ENCODE results near the gene FBLIM1. TPM values are rescaled to one million over a fixed set of nuclear protein-coding genes. Genes with fewer than 3 reads are reported as not detected.

FBLIM1 gene
- total RNA-seq, 1 experiment from 2014 or later, result 64.7 TPM

- no CpG with 5 or more reads among the region's 10 CpGs for WGBS (ENCODE audit: extremely low coverage, insufficient read length, low lambda C conversion rate)
- no peaks in the 10 kb centered on the region for H3K27me3 Mint-ChIP-seq (ENCODE audit: low read depth)
- H3K4me2 ChIP-seq (ENCODE audit: insufficient read depth, insufficient read length, low read length), result no peak overlapping the region
- H3K23ac ChIP-seq (ENCODE audit: insufficient read length, low read depth, low read length), result no peak overlapping the region
- no peak overlapping the region for H4K5ac ChIP-seq (ENCODE audit: insufficient read length, low read depth, low read length)
- H3K4ac ChIP-seq (ENCODE audit: low read depth, low read length), result no peak overlapping the region
- no peak overlapping the region for H3K56ac ChIP-seq (ENCODE audit: insufficient read length, low read depth, low read length)
- H3K4me3 Mint-ChIP-seq, result no peak overlapping the region
- H2AK5ac ChIP-seq (ENCODE audit: insufficient read length, low read length), result no peak overlapping the region
- no peaks in the 10 kb centered on the region for H3K79me1 ChIP-seq (ENCODE audit: insufficient read depth, low read depth, low read length, poor library complexity, severe bottlenecking)
- H2BK120ac ChIP-seq (ENCODE audit: low read depth, low read length, poor library complexity, severe bottlenecking), result no peak overlapping the region
- peaks cover 19% of the 10 kb centered on the region; the same call in 1 of the 2 replicates for H3K79me2 ChIP-seq (ENCODE audit: insufficient read depth, low read length)
- no peak overlapping the region for H2BK5ac ChIP-seq (ENCODE audit: insufficient read length, low read length)
- H4K8ac ChIP-seq (replicated peaks; ENCODE audit: insufficient read length, low read depth, low read length), result no peak overlapping the region
- peaks cover 36 to 52% (median 39%) of the 10 kb centered on the region in 3 experiments; a peak in 6 of 7 replicates for H3K36me3 Mint-ChIP-seq (ENCODE audit: insufficient read depth in 1 of 3, low read depth in 3 of 3)
- no peaks in the 10 kb centered on the region for H3K9me3 ChIP-seq (ENCODE audit: control insufficient read depth, low read depth, low read length)
- H3K27ac ChIP-seq (ENCODE audit: insufficient read length, low read depth, low read length), result no peak overlapping the region
- DNase-seq, result no peak
- peaks cover 4% of the 10 kb centered on the region; the same call in 1 of the 2 replicates for H3K4me1 ChIP-seq (ENCODE audit: insufficient read depth, low read length)
- H4K20me1 ChIP-seq (ENCODE audit: control insufficient read depth, insufficient read depth, insufficient read length), result no peaks in the 10 kb centered on the region
- no peak overlapping the region for H3K9ac ChIP-seq (ENCODE audit: extremely low read depth, insufficient read length, low read length)
- no peak overlapping the region for H2BK12ac ChIP-seq (ENCODE audit: insufficient read length, low read depth, low read length)
- no peak overlapping the region for H3K14ac ChIP-seq (ENCODE audit: insufficient read depth, low read length)
- peaks cover 24 to 30% of the 10 kb centered on the region in 2 experiments for H3K4me1 Mint-ChIP-seq
- peak overlapping the region; percentile 64 to 77 (median 71); a peak in 3 of 7 replicates for H3K27ac Mint-ChIP-seq
- TF ChIP-seq CTCF (conservative IDR thresholded peaks at IDR 0.05), result no peak
- no peak overlapping the region for H4K91ac ChIP-seq (ENCODE audit: insufficient read length, low read depth, low read length)
- H3K27me3 ChIP-seq (ENCODE audit: insufficient read depth, low read length), result no peaks in the 10 kb centered on the region
- H3K9me3 Mint-ChIP-seq, result no peaks in the 10 kb centered on the region
- no peak overlapping the region for H3K18ac ChIP-seq (ENCODE audit: insufficient read length, low read depth, low read length)
- no peak overlapping the region for H2BK20ac ChIP-seq (ENCODE audit: low read depth, low read length, poor library complexity, severe bottlenecking)
- H3T11ph ChIP-seq (ENCODE audit: low read length), result no peak overlapping the region
- no peak overlapping the region for H2BK15ac ChIP-seq (ENCODE audit: low read depth, low read length)
- no peak overlapping the region for H2AFZ ChIP-seq (ENCODE audit: low read length)
- H3K23me2 ChIP-seq (ENCODE audit: insufficient read length, low read depth, low read length, poor library complexity, severe bottlenecking), result peaks cover 3% of the 10 kb centered on the region
Observed at GRCh38 chr1:15764269-15764764, 5.7 kb downstream of the FBLIM1 start.
